H1 (cell line): Measurements from ENCODE around the gene PRDM4.

Experiments
- CBX5 ChIP-seq: fragments of 300-800, 300-1000 bp; sonication (generic); IDR thresholded peaks from 2 replicates; pipeline ENCODE4 v1.7.1; 2016; ENCODE audit warnings: antibody characterized with exemption, low read length, low read depth
- CTCF ChIP-seq, 3 experiments: IDR thresholded peaks; 1 replicate in 2 of 3; 2 replicates in 1 of 3; pipeline versions ENCODE4 v1.5.1 to v1.6.1; 2011; ENCODE audit warnings: low read length in 3 of 3, mild to moderate bottlenecking in 3 of 3, inconsistent platforms in 2 of 3, low read depth in 1 of 3, moderate library complexity in 1 of 3; ENCODE audit not compliant: insufficient read depth in 1 of 3; ENCODE audit errors: control extremely low read depth in 1 of 3
- EP300 ChIP-seq, 2 experiments: IDR thresholded peaks; 1 replicate in 1 of 2; 2 replicates in 1 of 2; pipeline ENCODE4 v1.6.1; 2011 to 2012; ENCODE audit warnings: low read depth in 2 of 2, low read length in 2 of 2, mild to moderate bottlenecking in 2 of 2, borderline replicate concordance in 1 of 2, inconsistent platforms in 1 of 2, moderate library complexity in 1 of 2
- EZH2 ChIP-seq: fragments of 200-600 bp; sonication (generic); IDR thresholded peaks from 2 replicates; pipeline ENCODE4 v1.7.1; 2012; ENCODE audit warnings: low read depth, mild to moderate bottlenecking, moderate library complexity, low read length, inconsistent platforms; ENCODE audit not compliant: severe bottlenecking
- MAX ChIP-seq: IDR thresholded peaks from 2 replicates; pipeline ENCODE4 v1.6.1; 2012; ENCODE audit warnings: inconsistent platforms
- NANOG ChIP-seq: IDR thresholded peaks from 2 replicates; pipeline ENCODE4 v1.6.1; 2011; ENCODE audit warnings: low read length, low read depth, mild to moderate bottlenecking, inconsistent platforms; ENCODE audit not compliant: insufficient read depth, poor library complexity, severe bottlenecking
- POLR2A ChIP-seq, 2 experiments: IDR thresholded peaks; 1 replicate in 1 of 2; 2 replicates in 1 of 2; pipeline ENCODE4 v1.6.1; 2011; ENCODE audit warnings: low read depth in 2 of 2, low read length in 2 of 2, mild to moderate bottlenecking in 2 of 2; ENCODE audit errors: control extremely low read depth in 1 of 2
- POLR2AphosphoS5 ChIP-seq: IDR thresholded peaks from 2 replicates; pipeline ENCODE4 v1.6.1; 2011; ENCODE audit warnings: low read depth, low read length
- RAD21 ChIP-seq, 2 experiments: IDR thresholded peaks in 1 of 2; conservative IDR thresholded peaks in 1 of 2; 2 replicates each; pipeline ENCODE4 v1.6.1; 2011; ENCODE audit warnings: low read depth in 2 of 2, low read length in 2 of 2, improper control_type of control experiment in 1 of 2, inconsistent platforms in 1 of 2, mild to moderate bottlenecking in 1 of 2, moderate library complexity in 1 of 2
- SP1 ChIP-seq: IDR thresholded peaks from 2 replicates; pipeline ENCODE4 v1.6.1; 2011; ENCODE audit warnings: low read depth, low read length
- TAF7 ChIP-seq: optimal IDR thresholded peaks from 2 replicates; pipeline ENCODE3; 2011; ENCODE audit warnings: low read depth, mild to moderate bottlenecking, inconsistent platforms, low read length, moderate library complexity, borderline replicate concordance

GRCh38 chr12:107782067-107782466 is 21.1 kb upstream of the PRDM4 start:
- TF ChIP-seq CTCF (IDR thresholded peaks at IDR 0.05; ENCODE audit: control extremely low read depth in 1 of 3, insufficient read depth in 1 of 3, low read depth in 1 of 3, low read length in 3 of 3), result no peak
- no peak for TF ChIP-seq EZH2
- TF ChIP-seq CBX5, result no peak
- TF ChIP-seq TAF7, result no peak
- TF ChIP-seq NANOG, result no peak
- no peak for TF ChIP-seq SP1
- no peak for TF ChIP-seq RAD21 (IDR thresholded peaks at IDR 0.05 in 1 of 2, conservative IDR thresholded peaks at IDR 0.05 in 1 of 2; ENCODE audit: low read depth in 2 of 2, low read length in 2 of 2)
- TF ChIP-seq POLR2AphosphoS5, result no peak
- no peak for TF ChIP-seq MAX
- TF ChIP-seq POLR2A (IDR thresholded peaks at IDR 0.05; ENCODE audit: control extremely low read depth in 1 of 2, low read depth in 2 of 2, low read length in 2 of 2), result no peak
- TF ChIP-seq EP300 (IDR thresholded peaks at IDR 0.05; ENCODE audit: borderline replicate concordance in 1 of 2, low read depth in 2 of 2, low read length in 2 of 2), result no peak
